NCI-H2107 (cell line): Measurements from ENCODE around the gene ERG.
A peak's percentile ranks its signal among the peaks of the same experiment; 100 is the strongest.

Experiments
- DNase-seq: peaks from one replicate; lab custom pipeline; 2025; lab: John Stamatoyannopoulos, UW

ERG gene

DNA sequence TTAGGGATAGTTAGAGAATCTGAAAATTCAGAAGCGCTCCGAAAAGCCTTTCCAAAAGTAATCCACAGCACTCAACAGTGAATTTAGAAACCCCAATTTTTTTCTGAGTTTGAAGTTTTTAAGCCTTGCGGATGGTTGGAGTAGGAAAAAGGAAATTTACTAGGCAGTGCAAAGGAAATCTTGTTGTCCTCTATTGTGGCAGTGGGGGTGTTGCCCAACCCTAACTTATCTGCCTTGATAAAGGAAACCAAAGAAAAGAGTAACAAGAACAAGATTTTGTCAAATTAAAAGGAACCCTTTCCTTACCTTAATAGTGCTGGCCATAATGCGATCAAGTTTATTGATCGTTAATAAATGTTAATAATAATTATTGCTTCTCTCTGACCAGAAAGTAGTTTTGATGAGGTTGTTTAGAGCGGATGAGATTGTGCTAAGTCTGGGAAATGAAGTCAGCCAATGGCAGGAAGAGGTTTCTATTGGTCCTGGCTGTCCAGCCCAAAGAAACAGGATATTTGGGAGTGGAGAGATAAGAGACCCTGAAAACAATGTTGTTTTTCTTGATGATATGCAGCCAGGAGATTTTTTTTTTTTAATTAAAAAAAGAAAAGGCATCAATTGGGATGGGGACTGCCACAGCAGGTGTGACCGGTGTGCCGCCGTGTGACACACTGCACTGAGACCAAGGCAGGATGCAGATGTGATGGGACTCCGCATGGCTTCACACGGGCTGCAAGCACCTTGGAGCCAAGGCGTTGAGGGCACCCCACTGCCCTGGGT lies at the start of gene ERG:
Gene ERG (minus strand): TSS at position 421 of the 777 bp plus-strand sequence. CDS start 97 bp downstream, at position 324.
- no peak for DNase-seq

- DNase-seq, result no peak
Measured at GRCh38 chr21:38544661-38545060, 46.4 kb upstream of the ERG start.

DNA sequence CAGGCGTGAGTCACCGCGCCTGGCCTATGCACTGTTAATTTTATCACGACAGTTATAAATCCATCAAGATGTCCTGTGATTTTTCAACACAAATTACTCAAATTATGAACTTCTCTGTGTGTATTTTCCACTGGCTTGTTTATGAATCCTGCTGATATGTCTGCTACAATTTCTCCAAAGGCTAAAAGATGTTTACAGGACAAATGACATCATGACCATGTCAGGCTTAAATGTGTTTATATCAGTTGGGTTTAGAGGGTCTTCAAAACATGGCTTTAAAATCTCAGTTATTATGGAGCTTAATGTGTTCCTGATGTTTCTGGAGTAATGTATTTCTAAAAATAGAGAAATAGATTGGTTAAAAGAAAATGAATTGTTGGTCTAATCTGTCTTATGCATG lies 44.0 kb upstream of the ERG start:
- DNase-seq, result no peak

GRCh38 chr21:38538353-38538752 lies 40.1 kb upstream of the ERG start:
- DNase-seq, result no peak

DNA sequence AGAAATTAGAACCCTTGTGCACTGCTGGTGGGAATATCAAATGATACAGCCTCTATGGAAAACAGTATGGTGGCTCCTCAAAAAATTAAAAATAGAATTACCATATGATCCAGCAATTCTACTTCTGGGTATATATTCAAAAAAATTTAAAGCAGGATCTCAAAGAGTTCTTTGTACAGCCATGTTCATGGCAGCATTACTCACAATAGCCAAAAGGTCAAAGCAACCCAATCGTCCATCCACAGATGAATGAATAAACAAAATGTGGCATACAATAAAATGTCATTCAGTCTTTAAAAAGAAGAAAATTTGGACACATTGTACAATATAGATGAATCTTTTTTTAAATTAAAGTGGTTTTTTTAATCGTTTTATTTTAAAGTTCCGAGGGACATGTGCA lies 36.3 kb upstream of the ERG start:
- no peak for DNase-seq

GRCh38 chr21:38533887-38534286 lies 35.6 kb upstream of the ERG start:
- DNase-seq, result no peak

DNA sequence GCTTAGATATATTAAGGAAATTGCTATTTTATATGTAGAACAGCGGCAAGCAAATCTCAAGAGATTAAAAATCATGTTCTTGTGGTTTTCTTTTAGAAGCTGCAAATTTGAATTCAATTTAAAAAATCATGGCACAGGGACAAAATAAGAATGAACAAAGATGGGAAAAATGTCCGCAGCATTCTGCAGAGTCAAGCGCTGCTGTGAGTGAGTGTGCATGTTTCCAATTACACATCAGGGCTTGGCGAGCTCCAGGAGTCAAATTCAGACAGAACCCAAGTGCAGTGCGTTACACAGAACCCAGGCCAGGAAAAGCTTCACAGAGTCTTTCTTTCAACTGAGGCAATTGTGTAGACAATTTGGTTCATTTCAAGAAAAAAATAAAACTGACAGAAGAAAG lies 33.3 kb upstream of the ERG start:
- no peak for DNase-seq

DNA sequence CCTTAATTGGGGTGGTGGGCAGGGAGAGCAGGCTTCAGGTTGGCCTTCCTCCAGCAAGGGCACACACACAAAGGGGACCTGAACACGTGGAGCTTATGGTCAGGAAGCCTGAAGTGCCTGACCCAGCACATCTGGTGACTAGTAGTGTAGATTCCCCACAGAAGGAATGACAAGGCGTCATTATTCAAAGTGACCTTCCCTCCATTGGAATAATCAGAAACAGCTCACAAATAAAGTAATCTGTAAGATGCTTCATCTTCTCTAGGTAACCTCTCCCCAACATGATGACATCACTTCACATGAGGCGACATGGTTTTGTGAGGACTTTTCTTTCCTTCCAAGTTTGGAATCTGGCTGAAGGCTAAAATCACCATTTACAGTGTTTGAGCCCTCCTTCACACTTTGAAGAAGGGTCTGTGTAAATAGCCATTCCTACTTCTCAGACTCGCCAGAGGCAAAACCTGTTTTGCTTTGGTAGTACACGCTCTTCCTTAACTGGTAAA lies 32.8 kb upstream of the ERG start:
- DNase-seq, result no peak

DNA sequence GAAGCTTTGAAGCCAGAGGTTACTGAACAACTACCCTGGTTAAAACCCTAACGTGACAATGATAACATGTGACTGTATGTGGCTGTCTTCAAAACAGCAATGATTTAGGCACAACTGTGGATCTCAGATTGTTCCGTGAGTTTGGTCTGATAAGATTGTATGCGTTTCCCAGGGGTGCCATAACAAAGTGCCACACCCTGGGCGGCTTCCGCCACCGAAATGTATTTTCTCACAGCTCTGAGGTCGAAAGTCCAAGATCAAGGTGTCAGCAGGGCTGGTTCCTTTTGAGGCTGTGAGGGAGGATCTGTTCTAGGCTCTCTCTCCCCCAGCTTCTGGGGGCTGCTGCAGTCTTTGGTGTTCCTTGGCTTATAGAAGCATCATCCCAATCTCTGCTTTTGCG lies 29.5 kb upstream of the ERG start:
- DNase-seq, result no peak

DNA sequence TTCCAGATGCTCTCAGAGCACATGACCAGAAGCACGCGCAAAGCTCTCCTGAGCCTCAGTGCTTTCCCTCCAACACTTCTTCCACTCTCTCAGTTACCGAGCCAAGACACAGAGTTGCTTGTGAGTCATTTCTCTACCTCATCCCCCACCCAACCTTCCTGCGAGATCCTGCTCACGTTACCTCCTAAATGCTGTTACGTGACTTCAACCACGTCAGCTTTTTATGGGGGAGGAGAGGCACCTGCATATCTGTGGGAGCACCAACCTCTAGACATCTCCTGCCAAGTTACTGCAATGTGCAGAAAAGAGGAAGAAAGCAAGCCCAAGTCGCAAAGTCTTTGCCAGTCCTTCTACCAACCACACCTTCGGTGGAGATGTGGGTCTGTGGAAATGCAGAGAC lies 27.2 kb upstream of the ERG start:
- DNase-seq, result no peak

DNA sequence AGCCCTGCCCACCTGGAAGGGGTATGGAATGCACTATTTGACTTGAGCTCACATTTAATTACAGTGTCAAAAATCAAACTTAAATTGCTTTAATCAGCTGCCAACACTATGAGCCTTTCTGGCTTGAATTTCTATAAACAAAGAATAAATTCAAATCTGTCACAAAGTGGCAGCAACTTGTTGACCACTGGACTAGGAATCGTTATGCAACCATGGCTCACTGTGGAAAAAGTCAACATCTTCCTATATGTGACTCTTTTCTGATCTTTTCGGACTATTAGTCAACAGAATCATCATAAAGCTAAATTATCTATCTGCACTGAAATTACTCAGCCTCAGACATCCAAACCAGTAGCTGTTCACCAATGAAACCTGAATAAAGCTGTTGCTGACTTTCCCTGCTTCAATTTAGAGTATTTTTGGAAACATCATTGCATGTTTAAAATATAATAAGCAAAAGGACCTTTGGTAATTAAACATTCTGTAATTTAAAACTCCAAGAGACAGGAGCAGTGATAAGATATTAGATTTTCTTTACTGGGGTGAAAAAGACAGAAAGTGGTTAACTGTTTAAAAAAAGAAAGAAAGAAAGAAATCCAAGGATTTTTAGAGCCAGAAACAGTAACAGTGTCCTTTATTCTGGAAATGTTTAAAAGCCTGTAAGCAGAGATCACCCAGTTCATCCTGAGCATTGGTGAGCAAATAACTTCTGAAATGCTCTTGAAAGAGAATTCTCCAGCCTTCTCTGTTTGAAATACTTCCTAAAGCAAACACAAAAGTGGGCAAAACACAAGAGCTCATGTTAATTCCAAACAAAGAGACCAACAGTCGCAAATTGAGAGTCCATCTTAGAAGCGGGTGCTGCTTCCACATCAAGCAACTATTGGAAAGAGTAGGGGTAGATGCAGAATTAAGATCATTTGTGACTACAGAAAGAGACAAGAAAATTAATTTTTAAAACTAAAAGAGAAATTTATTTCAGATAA lies 26.2 kb upstream of the ERG start:
- DNase-seq, result no peak

GRCh38 chr21:38520511-38520910 lies 22.2 kb upstream of the ERG start:
- DNase-seq, result no peak

DNA sequence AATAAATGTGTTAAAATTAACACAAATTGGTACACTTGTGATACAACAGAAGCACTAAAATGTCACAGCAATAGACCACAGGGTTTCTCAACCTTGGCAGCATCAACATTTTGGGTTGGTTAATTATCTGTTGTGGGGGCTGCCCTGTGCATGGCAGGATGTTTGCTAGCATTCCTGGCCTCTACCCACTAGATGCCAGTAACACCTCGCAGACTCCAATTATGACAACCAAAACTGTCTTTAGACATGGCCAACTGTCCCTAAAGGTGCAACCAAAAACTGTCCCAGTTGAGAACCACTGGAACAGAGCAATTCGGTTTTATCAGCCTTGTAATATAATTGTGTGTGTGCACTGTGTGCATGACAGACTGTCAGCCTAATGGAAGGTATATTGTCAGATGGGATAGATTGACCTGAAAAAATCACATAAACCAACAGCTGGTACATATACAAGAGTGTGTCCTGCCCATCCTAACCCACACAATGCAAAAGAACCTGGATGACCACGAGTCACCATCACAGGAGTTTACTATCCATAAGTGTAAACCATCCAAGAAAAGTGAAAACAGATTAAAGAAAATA lies 13.5 kb upstream of the ERG start:
- DNase-seq, result no peak

DNA sequence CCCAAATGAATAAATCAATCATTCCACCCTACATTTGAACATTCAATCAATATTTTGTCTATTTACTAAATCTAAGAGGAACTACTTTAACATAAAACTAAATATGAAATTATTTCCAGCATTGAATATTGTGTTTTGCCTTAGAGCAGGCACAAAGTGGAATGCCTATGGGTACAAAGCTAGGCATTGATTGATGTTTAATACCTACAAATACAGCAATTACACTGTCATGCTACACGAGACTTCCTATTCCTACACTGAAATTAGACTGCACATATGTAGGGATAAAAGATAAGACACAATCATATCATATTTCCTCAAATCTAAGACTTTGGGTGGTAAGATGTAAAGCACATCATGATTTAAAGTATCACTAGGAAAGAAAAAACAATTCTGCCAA lies 12.9 kb upstream of the ERG start:
- DNase-seq, result no peak

GRCh38 chr21:38507374-38507942 lies 9.2 kb upstream of the ERG start:
- no peak for DNase-seq

DNA sequence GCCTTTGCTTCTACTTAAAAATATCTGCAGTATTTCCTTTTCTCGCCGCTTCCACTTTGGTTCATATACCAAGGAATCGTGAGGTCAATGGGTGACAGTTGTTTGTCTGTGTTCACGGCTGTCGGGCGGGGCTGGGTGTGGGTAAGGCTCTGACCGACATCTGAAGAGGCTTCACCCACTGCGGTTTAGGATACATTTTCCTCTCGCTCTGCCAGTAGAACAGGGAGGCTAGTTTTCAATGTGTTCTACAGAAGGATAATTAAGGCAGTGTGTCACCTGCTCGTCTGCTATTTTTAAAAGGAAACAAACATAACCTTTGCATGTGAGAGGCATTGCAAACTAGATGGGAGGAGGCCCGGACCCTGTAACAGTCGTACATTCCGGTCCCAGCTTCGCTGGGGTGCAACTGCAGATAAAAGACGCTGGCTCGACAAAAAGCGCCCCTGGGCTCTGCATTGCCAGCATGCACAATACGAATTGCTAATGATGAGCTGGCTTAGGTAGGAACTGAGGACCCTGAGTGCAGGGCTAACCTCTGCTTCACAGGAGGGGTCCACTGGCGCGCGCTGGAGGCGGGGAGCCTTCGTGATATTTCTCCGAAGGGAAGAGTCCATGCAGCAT lies 8.5 kb upstream of the ERG start:
- peak; percentile 21 for DNase-seq

GRCh38 chr21:38505654-38506523 lies 7.6 kb upstream of the ERG start:
- DNase-seq, result peak; percentile 29

- DNase-seq, result no peak
Measured at GRCh38 chr21:38504066-38504465, 5.8 kb upstream of the ERG start.

DNA sequence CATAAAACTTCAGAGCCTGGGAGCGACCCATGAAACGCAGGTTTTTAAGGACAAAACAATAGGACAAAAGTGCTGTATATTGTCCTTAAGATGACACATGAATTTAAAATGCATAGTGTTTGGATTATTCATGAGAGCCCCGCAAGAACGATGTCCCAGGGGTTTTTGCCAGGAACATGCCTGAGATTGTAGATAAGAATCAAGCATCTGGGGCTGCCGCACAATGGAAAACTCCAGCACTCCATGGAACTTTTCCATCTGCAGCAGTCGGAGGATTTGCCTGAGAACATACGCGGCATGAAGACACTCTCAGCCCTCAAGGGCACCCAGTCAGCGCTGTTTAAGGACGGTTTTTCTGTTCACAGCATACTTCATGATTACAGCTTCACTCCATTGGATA lies 5.3 kb upstream of the ERG start:
- DNase-seq, result no peak

DNA sequence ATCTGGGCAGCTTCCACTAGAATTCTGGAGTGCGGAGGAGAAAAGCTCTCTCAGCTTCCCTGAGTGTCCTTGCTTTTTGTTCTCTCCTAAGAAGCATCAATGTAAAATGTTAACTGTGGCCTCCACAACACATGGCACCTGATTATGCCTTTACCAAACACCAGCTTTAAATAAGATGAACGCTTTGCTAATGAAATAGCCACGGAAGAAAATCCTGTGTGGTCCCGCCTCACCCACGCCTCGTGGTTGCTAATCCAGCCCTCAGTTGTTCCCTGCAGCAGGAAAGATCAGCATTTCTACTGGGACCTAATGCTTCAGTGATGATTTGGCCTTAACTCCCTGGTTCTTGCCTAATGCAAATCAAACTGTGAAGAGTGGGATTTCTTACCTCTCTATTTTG lies 1.8 kb upstream of the ERG start:
- no peak for DNase-seq

GRCh38 chr21:38499296-38499695 lies 1.0 kb upstream of the ERG start:
- DNase-seq, result no peak
